ENCODE data around the gene WFIKKN1.

The WFIKKN1 gene

GRCh38 chr16:630815-631405, at the start of gene WFIKKN1:
WFIKKN1 (plus strand) TSS chr16:630985; CDS start chr16:631254, 269 bp downstream.
- no peak for DNase-seq (ENCODE audit: low read depth)

GRCh38 chr16:582218-582613, 48.6 kb upstream of the WFIKKN1 start:
- no peak for DNase-seq (ENCODE audit: low read depth)

GRCh38 chr16:582614-583331, 48.0 kb upstream of the WFIKKN1 start:
- DNase-seq (ENCODE audit: low read depth), result no peak

- no peak for DNase-seq (ENCODE audit: low read depth)
Observed at GRCh38 chr16:583470-583814, 47.3 kb upstream of the WFIKKN1 start.

GRCh38 chr16:583815-584591, 46.8 kb upstream of the WFIKKN1 start:
- DNase-seq (ENCODE audit: low read depth), result no peak

GRCh38 chr16:585351-585750, 45.4 kb upstream of the WFIKKN1 start:
- no peak for DNase-seq (ENCODE audit: low read depth)

- no peak for DNase-seq (ENCODE audit: low read depth)
Observed at GRCh38 chr16:586047-586644, 44.6 kb upstream of the WFIKKN1 start.

GRCh38 chr16:586645-587590, 43.9 kb upstream of the WFIKKN1 start:
- no peak for DNase-seq (ENCODE audit: low read depth)

GRCh38 chr16:588639-588888, 42.2 kb upstream of the WFIKKN1 start:
- no peak for DNase-seq (ENCODE audit: low read depth)

GRCh38 chr16:588889-589657, 41.7 kb upstream of the WFIKKN1 start:
- peak; percentile 96 for DNase-seq (ENCODE audit: low read depth)

GRCh38 chr16:589658-590187, 41.1 kb upstream of the WFIKKN1 start, which contains the start of gene RAB40C:
RAB40C (plus strand) TSS chr16:590066; CDS start chr16:590292, 226 bp downstream.
- peak; percentile 93 for DNase-seq (ENCODE audit: low read depth)

- no peak for DNase-seq (ENCODE audit: low read depth)
Observed at GRCh38 chr16:590188-590814, 40.5 kb upstream of the WFIKKN1 start.

GRCh38 chr16:590815-591200, 40.0 kb upstream of the WFIKKN1 start:
- DNase-seq (ENCODE audit: low read depth), result no peak

GRCh38 chr16:591231-591630, 39.6 kb upstream of the WFIKKN1 start:
- no peak for DNase-seq (ENCODE audit: low read depth)

- DNase-seq (ENCODE audit: low read depth), result no peak
Observed at GRCh38 chr16:591892-592517, 38.8 kb upstream of the WFIKKN1 start.

GRCh38 chr16:592518-593306, 38.1 kb upstream of the WFIKKN1 start:
- DNase-seq (ENCODE audit: low read depth), result no peak

- no peak for DNase-seq (ENCODE audit: low read depth)
Observed at GRCh38 chr16:593406-593805, 37.4 kb upstream of the WFIKKN1 start.

GRCh38 chr16:593807-594206, 37.0 kb upstream of the WFIKKN1 start:
- no peak for DNase-seq (ENCODE audit: low read depth)

GRCh38 chr16:595094-595528, 35.7 kb upstream of the WFIKKN1 start:
- no peak for DNase-seq (ENCODE audit: low read depth)

Data from stimulated activated CD8-positive, alpha-beta memory T cell treated with anti-CD3 and anti-CD28 coated beads, Interleukin-15, amount 100 ng/mL, for 24 hours (primary cell).